ENCODE data around the gene STARD4. TPM values are rescaled to one million over a fixed set of nuclear protein-coding genes. Genes with fewer than 3 reads are reported as not detected.

Gene STARD4
- 1 to 10 TPM; 4.2 to 8.6 (median 6.8) TPM for total RNA-seq

GRCh38 chr5:111512375-111513130 is at the start of gene STARD4:
STARD4 (minus strand) TSS chr5:111512535; CDS start chr5:111507433, 5,102 bp downstream.
- peaks cover 10 to 31% (median 21%) of the 10 kb centered on the region in 4 donors for H3K4me1 ChIP-seq
- peak within 1 kb of the TSS; percentile 82 to 87 (median 84) for H3K27ac ChIP-seq (replicated peaks in 1 of 4)
- WGBS: under 1% methylated on average over 29 of the region's 41 CpGs
- no peaks in the 10 kb centered on the region for H3K27me3 ChIP-seq
- H3K36me3 ChIP-seq: no peaks in the 10 kb centered on the region
- peak; percentile 98 for DNase-seq (ENCODE audit: extremely low spot score)
- intact Hi-C loops (cut with DNase I): no loop called here
- TF ChIP-seq POLR2AphosphoS5 (IDR thresholded peaks at IDR 0.05) (peak; percentile 85 to 88), POLR2A (IDR thresholded peaks at IDR 0.05; ENCODE audit: low read depth) (no peak), EP300 (IDR thresholded peaks at IDR 0.05) (no peak)
- peak within 1 kb of the TSS; percentile 67 to 89 (median 81) for H3K4me3 ChIP-seq
- H3K9me3 ChIP-seq: no peaks in the 10 kb centered on the region

GRCh38 chr5:111559680-111560079 is 47.3 kb upstream of the STARD4 start:
- no peaks in the 10 kb centered on the region for H3K36me3 ChIP-seq
- TF ChIP-seq EP300 (IDR thresholded peaks at IDR 0.05) (no peak), POLR2A (IDR thresholded peaks at IDR 0.05; ENCODE audit: low read depth) (no peak), CTCF (IDR thresholded peaks at IDR 0.05) (no peak), POLR2AphosphoS5 (IDR thresholded peaks at IDR 0.05) (no peak)
- peaks cover 0 to 5% (median 0%) of the 10 kb centered on the region in 4 donors for H3K9me3 ChIP-seq
- no peak for DNase-seq (ENCODE audit: extremely low spot score)
- intact Hi-C loops (cut with DNase I): loop anchor here (10.0 kb wide), 1 partner anchor 125 kb away; no protein-coding TSS in a partner anchor
- H3K4me1 ChIP-seq: peaks cover 0 to 14% (median 4%) of the 10 kb centered on the region in 4 donors
- no peak overlapping the region for H3K27ac ChIP-seq (replicated peaks in 1 of 4)
- H3K4me3 ChIP-seq: no peak overlapping the region
- H3K27me3 ChIP-seq: no peaks in the 10 kb centered on the region

GRCh38 chr5:111557686-111558085 is 45.4 kb upstream of the STARD4 start:
- H3K9me3 ChIP-seq: peaks cover 0 to 5% (median 0%) of the 10 kb centered on the region in 4 donors
- intact Hi-C loops (cut with DNase I): loop anchor here (10.0 kb wide), 1 partner anchor 127 kb away; no protein-coding TSS in a partner anchor
- H3K27me3 ChIP-seq: no peaks in the 10 kb centered on the region
- H3K4me1 ChIP-seq: peaks cover 0 to 3% (median 0%) of the 10 kb centered on the region in 4 donors
- no peak overlapping the region for H3K27ac ChIP-seq (replicated peaks in 1 of 4)
- H3K36me3 ChIP-seq: no peaks in the 10 kb centered on the region
- no peak for DNase-seq (ENCODE audit: extremely low spot score)
- no peak overlapping the region for H3K4me3 ChIP-seq
- 70% methylated on average over 1 of the region's 1 CpG for WGBS
- no peak for TF ChIP-seq POLR2AphosphoS5 (IDR thresholded peaks at IDR 0.05)
- no peak for TF ChIP-seq POLR2A (IDR thresholded peaks at IDR 0.05; ENCODE audit: low read depth)
- TF ChIP-seq EP300 (IDR thresholded peaks at IDR 0.05): no peak

- Histone ChIP-seq H3K4me3 (no peak overlapping the region), H3K9me3 (peaks cover 0 to 5% (median 0%) of the 10 kb centered on the region in 4 donors), H3K4me1 (peaks cover 0 to 2% (median under 1%) of the 10 kb centered on the region in 4 donors), H3K27ac (replicated peaks in 1 of 4) (no peak overlapping the region), H3K27me3 (no peaks in the 10 kb centered on the region), H3K36me3 (no peaks in the 10 kb centered on the region)
- DNase-seq (ENCODE audit: extremely low spot score): no peak
- no peak for TF ChIP-seq EP300 (IDR thresholded peaks at IDR 0.05)
- no peak for TF ChIP-seq POLR2A (IDR thresholded peaks at IDR 0.05; ENCODE audit: low read depth)
- TF ChIP-seq CTCF (IDR thresholded peaks at IDR 0.05): no peak
- no peak for TF ChIP-seq POLR2AphosphoS5 (IDR thresholded peaks at IDR 0.05)
- intact Hi-C loops (cut with DNase I): loop anchor here (10.0 kb wide), 1 partner anchor 128 kb away; no protein-coding TSS in a partner anchor
- 88% methylated on average over 1 of the region's 1 CpG for WGBS
Measured at GRCh38 chr5:111557111-111557510, 44.8 kb upstream of the STARD4 start.

GRCh38 chr5:111556501-111556900 is 44.2 kb upstream of the STARD4 start:
- H3K36me3 ChIP-seq: no peaks in the 10 kb centered on the region
- intact Hi-C loops (cut with DNase I): loop anchor here (10.0 kb wide), 1 partner anchor 128 kb away; no protein-coding TSS in a partner anchor
- WGBS: 59% methylated on average over 3 of the region's 3 CpGs

More at GRCh38 chr5:111556501-111556900, 44.2 kb upstream of the STARD4 start:
- peaks cover 0 to 5% (median 0%) of the 10 kb centered on the region in 4 donors for H3K9me3 ChIP-seq
- TF ChIP-seq POLR2AphosphoS5 (IDR thresholded peaks at IDR 0.05): no peak
- no peak for TF ChIP-seq EP300 (IDR thresholded peaks at IDR 0.05)
- TF ChIP-seq CTCF (IDR thresholded peaks at IDR 0.05): no peak
- no peak for TF ChIP-seq POLR2A (IDR thresholded peaks at IDR 0.05; ENCODE audit: low read depth)
- no peak overlapping the region for H3K27ac ChIP-seq (replicated peaks in 1 of 4)
- DNase-seq (ENCODE audit: extremely low spot score): no peak
- H3K27me3 ChIP-seq: no peaks in the 10 kb centered on the region
- H3K4me1 ChIP-seq: peaks cover 0 to 7% (median 4%) of the 10 kb centered on the region in 4 donors
- no peak overlapping the region for H3K4me3 ChIP-seq
